Stimulated activated CD8-positive, alpha-beta memory T cell treated with anti-CD3 and anti-CD28 coated beads, Interleukin-4, amount 100 ng/mL, for 4 hours (primary cell): ENCODE results near the gene MCTS1.
A peak's percentile ranks its signal among the peaks of the same experiment; 100 is the strongest.
"Not testable (repeated sequence)": the region's sequence is repeated elsewhere in the genome, so short reads cannot be mapped to it uniquely, and the experiment has no call there.

Source experiments
- DNase-seq, 2 donors: peaks; one replicate each; pipeline ENCODE4 v3.0.0-alpha.2; 2020; ENCODE audit warnings: low read depth in 2 of 2, low spot score in 1 of 2

MCTS1 gene, protein sequence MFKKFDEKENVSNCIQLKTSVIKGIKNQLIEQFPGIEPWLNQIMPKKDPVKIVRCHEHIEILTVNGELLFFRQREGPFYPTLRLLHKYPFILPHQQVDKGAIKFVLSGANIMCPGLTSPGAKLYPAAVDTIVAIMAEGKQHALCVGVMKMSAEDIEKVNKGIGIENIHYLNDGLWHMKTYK

DNA sequence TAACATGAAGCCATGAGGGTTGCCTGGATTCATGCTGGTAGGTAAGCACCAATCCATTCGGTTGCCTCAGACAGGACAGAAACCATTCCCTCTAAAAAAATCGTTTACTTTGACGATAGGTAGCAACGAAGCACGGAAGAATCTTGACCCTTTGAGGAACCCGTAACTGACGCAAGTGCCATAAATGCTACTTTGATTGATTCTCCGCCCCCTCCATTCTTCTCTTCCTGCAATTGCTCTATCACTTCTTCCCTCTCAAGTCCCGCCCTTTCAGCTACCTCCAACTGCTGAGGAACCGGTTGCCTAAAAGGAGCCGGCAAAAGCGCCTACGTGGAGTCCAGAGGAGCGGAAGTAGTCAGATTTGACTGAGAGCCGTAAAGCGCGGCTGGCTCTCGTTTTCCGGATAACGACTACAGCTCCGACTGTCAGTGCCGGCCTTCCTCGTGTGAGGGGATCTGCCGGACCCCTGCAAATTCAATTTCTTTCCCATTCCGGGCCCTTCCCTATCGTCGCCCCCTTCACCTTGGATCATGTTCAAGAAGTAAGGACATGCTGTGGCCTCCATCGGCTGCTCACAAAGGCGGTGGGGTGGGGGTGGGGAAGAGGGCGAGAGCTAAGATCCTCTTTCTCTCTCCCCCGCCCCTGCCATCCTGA is at the start of gene MCTS1:
Gene MCTS1 (plus strand): TSS at position 395 of the 654 bp plus-strand sequence. CDS start 136 bp downstream, at position 531.
- peak; percentile 44 to 57 for DNase-seq

DNA sequence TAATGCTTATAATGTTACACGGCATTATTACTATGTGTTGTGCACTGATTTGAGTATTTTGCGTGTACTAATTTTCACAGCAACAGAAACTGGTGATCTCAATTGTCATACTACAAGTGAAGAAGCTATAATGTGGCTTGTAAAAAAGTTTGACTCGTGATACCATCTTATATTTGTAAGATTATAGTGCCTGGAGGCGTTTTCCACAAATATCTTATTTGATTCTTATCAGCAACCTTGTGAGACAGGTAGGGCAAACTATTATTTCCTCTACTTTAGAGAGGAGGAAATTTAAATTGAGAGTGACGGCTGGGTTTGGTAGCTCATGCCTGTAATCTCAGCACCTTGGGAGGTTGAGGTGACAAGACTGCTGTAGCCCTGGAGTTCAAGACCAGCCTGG is 47.6 kb upstream of the MCTS1 start:
- no peak for DNase-seq

DNA sequence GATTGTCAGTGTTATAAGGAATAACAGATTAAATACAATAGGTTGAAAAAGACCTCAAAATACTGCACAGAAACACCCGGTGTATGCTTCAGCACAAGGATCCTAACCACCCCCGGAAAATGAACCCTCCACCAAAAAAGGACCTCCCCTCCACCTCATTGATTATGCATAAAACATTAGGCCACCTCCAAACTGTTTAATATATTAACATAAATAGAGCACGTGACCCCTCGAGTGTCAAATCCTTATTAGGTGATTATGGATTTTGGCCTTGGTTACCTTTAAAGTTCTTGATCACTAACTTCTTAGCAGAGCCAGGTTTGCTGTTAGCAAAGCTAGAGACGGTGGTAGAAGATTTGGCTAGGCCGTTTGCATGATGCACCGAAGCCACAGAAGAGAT is 44.1 kb upstream of the MCTS1 start:
- no peak for DNase-seq

DNA sequence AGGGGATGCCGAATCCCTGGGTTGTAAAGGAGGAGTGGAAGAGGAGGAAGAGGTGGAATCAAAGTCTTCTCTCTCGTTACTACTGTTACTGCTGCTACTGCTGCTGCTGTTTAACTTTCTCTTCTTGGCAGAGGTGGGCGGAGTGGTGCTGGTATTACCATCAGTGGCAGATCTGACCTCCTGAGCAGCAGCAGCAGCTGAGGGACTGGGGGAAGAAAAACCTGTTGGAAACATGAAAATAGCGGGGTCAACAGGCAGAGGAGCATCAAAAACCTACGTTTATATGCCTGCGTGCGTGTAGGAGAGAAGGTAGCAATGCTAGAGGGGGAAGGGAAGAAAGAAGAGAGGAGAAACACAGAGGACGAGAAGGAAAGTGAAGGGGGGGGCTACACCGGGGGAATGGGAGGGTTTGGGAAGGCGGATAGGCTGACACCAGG is 43.5 kb upstream of the MCTS1 start:
- DNase-seq, result peak; percentile 1

DNA sequence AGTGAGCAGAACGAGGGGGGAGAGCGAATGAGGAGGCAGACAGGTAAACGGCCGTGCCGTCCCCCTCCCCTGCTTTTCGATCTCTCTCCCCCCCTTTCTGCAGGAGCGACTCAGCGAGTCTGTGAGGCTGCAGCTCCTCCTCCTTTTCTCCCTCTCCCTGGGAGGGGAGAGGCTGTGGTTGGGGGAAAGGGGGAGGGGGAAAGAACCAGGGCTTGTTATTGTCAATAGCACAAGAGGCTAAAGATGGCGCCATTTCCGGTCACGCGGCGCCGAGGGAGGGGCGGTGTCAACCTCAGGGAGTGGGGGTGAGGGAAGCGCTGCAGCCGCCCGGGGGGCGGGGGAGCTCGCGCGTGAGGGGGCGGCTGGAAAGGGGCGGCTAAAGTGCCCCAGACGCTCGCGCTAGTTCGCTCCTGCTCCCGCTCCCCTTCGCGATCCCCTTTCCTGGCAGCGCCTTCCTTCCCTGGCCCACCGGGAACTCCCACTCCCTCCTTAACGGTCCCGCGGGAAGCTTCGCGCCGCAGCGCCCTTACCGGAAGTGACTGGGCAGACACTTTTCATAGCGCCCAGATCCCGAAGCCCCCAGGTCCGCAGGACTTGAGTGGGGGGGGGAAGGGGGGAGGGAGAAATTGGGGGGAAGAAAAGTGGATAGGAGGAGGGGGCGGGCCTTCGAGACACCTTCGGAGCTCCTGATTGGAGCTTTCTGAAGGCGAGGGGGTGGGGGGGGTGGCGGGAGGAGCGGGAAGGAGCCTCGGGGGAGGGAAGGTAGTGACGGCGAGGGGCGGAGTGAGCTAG is 42.9 kb upstream of the MCTS1 start, which contains the start of gene CUL4B:
Gene CUL4B (minus strand): TSS at position 121 of the 792 bp plus-strand sequence. CDS start 324 bp downstream, outside the sequence.
- DNase-seq, result peak; percentile 79

DNA sequence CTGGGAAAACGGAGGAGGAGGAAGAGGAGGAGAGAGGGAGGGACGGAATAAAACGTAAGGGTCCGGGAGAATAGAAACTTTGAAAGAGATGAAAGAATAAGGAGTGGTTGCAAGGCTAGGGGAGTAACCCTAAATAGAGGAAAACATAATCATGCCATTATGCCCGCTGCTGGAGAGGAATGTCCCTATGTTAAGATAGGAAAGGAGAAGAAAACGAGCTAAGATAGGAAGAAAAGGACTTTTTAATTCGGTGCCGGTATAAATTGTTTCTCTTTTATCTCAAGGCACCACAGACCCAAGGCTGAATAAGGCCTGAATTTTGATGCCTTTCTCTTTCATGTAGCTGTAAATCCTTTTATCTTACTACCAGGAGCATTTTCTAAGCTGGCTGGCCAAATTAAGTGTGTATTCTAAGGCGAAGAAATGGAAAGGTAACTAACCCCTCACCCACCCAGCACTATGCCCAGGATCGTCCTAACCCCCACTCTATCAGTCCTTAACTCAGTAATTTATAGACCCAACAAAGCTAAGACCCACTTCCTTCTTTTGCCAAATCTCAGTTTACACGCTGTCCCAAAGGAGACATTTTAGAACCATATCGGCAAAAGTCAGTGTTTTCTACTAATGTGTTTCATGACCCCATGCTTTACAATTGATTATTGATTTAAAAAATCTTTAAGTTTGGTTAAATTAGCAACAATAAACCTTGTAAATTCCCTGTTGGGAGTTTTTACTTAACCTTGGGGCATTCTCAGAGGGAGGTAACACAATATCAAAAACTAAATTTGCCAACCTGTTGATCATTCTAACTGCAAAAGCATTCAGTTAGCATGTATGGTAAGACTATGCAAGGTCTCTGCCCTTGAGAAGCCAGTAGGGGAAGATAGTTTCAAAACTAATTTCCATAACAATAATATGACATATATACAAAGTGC is 42.0 kb upstream of the MCTS1 start:
- no peak for DNase-seq

DNA sequence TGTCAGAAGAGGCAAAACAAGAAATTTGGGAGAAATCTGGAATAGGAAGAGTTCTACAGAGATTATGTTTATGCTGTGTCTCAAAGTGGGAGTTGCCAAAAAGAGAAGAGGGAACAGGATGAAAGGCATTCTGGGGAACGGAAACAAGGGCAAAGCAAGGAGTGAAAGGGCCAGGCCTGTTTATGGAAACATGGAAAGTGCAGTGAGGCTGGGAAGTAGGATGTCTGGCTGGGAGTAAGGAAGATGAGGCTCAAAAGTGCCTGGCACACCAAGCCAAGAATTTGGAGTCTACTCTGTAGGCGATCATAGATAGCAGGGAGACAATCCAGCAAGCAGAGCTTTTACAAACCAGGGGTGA is 41.4 kb upstream of the MCTS1 start:
- DNase-seq, result no peak

DNA sequence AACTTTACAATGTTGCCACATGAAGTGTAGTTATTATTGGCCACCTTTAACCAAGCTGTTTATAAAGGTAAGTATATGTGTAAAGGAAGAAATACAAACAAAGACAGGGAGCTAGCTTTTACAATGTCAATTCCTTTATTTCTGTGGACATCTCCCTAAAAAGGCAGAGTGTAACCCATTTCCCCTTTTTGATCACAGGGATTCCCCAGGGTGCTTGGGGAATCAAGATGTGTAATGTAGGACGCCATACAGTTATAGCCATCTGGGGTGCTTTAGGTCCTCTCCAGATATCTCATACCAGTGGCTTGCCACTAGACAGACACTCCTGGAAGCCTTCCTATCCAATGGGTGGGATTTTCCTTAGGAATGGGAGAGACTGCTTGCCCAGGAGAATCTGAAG is 39.0 kb upstream of the MCTS1 start:
- DNase-seq, result no peak

DNA sequence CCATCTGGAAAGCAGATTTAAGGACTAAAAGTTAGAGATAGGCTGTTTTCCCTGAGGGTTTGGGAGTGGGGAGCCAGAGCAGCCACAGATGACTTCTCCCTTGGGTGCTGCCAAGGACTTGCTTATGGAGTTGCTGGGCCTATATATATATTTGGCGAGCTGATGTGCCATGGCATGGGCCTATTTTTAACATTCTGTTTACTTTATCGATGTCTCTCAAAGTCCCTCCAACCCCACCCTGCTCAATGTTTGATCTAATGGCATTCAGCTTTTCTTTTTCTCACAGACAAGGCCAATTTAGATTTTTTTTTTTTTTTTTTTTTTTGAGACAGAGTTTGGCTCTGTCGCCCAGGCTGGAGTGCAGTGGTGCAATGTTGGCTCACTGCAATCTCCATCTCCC is 37.1 kb upstream of the MCTS1 start:
- DNase-seq, result no peak

DNA sequence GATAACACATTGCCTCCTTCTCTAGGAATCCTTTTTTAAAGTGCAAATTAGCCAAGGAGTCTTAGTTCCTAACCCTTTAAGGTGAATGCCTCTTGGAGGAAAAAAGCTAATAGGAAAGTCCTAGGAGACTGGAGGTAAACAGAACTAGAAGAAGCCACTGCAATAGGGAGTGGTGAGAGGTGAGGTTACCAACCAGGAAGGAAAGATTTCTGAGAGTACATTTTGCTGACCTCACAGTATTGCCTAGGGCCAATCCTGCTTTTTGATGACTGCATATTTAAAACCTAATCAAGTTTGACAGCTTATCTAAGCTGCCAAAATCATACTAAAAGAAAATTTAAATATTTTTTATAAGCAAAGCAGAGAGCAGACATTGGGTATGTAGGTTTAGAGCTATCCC is 35.9 kb upstream of the MCTS1 start:
- DNase-seq, result no peak

DNA sequence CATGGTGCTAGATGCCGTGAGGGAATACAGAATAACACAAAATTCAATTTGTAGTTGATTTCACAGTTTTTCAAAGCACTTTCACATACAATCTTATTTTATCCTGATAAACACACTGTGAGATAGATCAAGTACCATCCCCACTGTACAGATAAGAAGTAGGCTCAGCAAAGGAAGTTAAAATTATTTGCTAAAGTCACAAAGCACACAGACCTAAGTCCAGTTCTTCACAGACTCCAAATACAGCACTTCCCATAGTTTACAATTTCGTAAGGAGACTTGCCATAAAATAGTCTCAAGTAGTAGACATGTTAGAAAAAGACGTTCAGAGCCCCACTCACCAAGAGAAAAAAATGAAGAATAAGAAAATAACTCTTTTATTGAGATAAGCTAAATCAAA is 35.3 kb upstream of the MCTS1 start:
- no peak for DNase-seq

DNA sequence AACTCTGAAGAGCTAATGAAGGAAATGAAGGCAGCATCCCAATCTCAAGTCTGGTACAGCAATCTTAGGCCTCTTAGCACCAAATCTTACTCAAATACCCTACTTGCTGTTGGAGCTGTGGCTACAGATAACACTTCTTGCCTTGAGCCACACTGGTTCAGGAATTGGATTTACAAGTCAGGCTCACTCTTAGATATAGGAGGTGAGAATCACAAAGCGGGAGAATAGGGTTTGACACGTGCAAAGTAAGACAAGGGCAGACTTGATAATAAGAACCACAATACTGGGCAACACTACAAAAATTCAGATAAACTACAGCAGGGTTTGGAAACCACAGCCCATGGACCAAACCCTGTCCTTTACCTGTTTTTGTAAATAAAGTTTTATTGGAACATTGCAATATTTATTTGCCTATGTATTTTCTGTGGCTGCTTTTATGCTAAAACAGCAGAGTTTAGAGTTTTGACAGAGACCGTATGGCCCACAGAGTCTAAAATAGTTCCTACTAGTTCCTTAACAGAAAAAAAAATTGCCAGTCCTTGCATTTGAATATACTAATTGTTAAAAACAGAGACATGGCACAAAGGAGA is 33.8 kb upstream of the MCTS1 start:
- no peak for DNase-seq

DNA sequence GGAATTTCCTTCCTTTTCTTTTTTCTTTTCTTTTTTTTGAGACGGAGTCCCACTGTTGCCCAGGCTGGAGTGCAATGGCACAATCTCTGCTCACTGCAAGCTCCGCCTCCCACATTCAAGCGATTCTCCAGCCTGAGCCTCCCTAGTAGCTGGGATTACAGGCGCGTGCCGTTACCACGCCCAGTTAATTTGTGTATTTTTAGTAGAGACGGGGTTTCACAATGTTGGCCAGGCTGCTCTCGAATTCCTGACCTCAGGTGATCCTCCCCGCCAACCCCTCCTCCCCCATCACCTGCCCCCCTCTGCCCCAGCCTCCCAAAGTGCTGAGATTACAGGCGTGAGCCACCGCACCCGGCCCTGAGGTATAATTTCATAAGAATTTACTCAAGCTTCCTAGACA is 30.1 kb upstream of the MCTS1 start:
- DNase-seq, result not testable (repeated sequence)

DNA sequence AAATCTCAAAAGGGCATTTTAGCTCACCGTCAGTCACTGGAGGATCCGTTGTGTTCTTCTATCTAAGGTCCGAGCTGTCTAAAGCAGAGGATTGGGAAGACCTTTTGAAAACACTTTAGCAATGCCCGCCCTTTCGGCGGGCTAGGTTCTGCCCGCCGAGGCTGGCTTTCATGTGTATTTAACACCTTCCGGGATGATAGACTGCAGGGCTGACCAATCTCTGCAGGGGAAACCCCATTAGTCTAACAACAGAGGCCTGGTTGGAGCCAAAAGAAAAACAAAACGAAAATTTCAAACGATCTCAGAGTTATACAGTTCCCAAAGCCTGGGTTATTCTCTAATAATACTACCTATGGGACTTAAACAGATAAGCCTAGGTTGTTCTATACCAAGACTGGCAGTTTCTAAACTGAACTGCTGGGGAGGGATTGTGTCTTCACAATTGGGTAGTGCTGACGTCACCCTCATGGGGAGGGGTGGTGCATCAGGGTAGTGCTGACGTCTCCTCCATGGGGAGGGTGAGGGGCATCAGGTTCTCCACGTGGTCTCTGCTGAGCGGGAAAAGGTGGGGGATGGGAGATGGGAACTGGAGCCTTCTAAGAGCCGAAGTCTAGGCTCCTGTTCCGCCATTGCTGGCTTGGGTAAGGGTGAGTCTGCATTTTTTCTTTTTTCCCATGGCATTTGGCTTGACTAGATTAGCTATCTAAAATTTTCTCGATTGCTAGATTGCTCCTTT is 28.4 kb upstream of the MCTS1 start:
- no peak for DNase-seq

DNA sequence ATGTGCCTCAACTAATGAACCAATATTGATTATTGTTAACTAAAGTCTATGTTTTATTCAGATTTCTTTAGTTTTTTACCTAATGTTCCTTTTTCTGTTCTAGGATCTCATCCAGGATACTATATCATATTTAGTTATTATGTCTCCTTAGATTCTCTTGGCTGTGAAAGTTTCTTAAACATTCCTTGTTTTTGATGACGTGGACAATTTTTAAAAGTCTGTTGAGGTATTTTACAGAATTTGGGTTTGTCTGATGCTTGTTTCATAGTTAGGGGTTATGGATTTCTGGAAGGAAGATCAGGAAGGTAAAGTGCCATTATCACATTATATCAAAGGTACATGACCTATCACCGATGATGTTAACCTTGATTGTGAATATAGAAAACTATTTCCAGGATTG is 18.2 kb upstream of the MCTS1 start:
- no peak for DNase-seq

DNA sequence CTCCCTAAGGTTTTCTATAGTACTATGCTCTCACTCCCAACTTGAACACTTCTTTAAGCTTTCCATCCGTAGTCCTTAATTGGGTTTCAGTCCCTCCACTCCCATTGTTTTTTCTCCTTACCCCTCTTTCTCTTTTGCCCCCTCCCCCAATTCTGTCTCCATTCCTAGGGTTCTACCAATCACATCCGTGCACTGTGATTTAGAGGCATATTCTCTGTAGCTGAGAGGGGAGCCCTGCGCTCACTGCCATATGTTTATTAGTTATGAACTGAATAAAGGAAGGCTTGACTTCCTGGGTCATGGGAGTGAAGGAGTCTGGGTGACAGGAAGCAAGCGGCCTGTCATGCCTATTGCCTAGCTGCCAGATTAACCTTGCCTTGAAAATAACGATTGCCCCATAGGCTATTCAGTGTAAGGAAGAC is 471 bp downstream of the MCTS1 start:
- DNase-seq, result no peak

DNA sequence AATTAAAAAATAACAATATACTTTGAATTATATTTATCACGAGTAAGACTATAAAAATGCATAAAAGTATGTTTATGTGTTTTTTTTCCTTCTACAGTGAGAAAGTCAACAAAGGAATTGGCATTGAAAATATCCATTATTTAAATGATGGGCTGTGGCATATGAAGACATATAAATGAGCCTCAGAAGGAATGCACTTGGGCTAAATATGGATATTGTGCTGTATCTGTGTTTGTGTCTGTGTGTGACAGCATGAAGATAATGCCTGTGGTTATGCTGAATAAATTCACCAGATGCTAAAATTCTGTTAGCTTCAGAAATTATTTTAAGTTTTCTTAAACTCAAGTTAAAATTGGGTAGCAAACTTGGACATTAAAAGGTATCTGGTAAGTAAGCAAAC is 8.2 kb downstream of the MCTS1 start:
- DNase-seq, result no peak

DNA sequence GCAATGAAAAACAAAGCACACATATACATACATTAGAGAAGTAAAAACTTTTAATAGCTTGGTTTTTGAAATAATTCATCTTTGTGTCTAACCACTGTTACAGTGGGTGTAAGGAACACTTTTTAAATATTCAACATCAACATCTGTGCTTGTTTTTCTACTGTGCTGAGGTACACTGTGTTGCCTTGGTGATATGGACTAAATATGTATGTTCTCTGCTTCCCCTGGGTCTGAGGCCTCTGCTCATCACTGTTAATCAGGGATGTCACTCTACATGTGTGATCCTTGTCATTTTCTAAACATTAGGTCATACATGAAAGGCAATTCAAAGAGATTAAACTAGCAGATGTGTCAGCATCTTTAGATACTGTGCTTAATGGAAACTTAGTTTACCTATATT is 10.9 kb downstream of the MCTS1 start:
- DNase-seq, result no peak

DNA sequence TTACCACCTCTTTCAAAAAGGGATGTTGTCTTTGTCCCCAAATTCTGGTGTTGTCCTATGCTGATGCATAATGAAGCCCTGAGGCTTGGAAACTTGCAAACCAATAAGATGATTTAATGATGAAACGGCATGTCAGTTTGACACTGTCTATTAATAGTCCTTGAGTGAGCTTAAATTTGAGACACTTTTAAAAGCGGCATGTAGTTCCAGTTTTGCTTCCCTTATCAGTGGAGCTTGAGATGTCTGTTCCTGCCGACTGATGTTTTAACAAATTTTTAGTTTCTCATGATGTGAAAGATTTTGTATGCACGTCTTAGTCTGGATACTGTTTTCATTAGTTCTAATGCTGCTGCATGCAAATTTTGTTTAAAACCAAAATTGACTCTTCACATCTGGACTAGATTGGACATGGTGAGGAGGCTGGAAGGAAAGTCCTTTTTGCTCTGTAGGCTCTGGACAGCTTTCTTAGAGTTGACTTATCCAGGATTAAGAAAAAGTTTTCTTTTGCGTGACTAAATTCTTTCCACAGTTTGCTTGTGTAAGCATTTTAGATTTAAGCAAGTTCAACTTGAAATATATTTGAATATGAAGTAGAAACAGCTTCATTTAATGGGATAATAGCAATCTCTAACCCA is 14.2 kb downstream of the MCTS1 start:
- no peak for DNase-seq

DNA sequence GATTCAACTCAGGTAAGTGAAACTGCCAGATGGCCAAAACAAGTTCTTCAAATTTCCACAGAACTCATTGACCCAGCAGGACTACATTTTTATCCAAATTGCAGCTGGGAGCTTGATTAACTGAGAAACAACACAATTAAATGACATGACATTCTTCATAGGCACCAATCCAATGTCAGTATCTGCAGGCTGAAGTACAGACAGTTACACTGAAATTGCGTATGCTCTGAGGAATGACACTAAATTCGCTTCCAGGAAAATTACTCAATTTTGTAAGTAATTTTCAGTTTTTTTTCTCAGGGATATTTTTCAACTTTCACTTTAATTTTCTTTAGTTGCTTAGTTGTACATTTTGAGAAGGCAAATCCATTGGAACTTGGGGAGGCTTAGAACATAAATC is 21.5 kb downstream of the MCTS1 start:
- no peak for DNase-seq
